Measurements from ENCODE around the gene BLVRA. TPM values are rescaled to one million over a fixed set of nuclear protein-coding genes. Genes with fewer than 3 reads are reported as not detected.
"Not testable (repeated sequence)": the region's sequence is repeated elsewhere in the genome, so short reads cannot be mapped to it uniquely, and the experiment has no call there.

BLVRA gene
- 27.8 and 39.0 TPM in 2 replicates for total RNA-seq (2014; rRNA removed; shearing (Covaris generic))

DNA sequence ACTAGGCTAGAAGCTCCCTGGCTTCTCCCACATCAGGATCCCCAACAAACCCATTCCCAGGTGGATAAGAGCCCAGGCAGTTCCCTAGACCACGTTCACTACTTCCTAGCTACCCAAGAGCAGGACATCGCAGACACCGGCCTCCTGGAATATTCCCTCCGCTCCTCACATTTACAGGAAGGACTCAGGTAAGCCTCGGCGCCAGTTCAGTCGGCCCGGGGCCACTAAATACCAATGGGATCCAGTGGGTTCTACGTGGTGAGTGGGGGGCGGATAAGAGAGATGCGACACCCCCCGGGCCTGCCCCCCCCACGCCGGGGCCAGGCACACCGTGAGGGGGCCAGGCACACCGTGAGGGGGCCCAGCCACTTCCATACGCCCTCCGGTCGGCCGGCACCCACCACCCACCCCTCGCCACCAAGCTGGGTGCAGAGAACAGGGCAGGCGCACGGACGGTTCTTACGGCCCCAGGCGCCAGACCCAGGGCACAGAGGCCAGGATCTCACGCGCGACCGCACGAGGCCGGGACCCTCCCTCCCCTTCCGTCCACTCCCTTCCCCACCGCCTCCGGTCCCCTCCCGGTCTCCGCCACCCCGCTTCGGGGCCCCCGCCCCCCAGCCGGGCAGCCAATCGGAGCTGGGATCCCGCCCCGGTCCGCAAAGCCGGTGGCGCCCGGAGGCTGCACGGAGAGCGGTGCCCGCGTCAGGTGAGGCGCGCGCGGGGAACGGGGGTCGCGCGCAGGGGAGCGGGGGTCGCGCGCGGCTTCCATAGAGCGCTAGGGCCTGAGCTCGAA, at the start of gene BLVRA:
TSS of gene BLVRA (plus strand) at position 652 of the 793 bp plus-strand sequence. CDS start 12,479 bp downstream, outside the sequence.
- DNase-seq (ENCODE audit: low read depth in 1 of 2, low spot score in 2 of 2): peak in 1 of 2 experiments; percentile 50
- no peaks in the 10 kb centered on the region for H3K9me3 ChIP-seq (replicated peaks)

GRCh38 chr7:43711503-43711902, 47.0 kb upstream of the BLVRA start:
- DNase-seq (ENCODE audit: low read depth in 1 of 2, low spot score in 2 of 2): no peak
- no peak overlapping the region for H3K27ac ChIP-seq
- no peaks in the 10 kb centered on the region for H3K27me3 ChIP-seq (replicated peaks)
- no peaks in the 10 kb centered on the region for H3K9me3 ChIP-seq (replicated peaks)
- H3K4me1 ChIP-seq (replicated peaks): no peaks in the 10 kb centered on the region
- no peak overlapping the region for H3K4me3 ChIP-seq
- H3K36me3 ChIP-seq: no peaks in the 10 kb centered on the region

More for the DNA sequence above, at the start of gene BLVRA:
- peak within 1 kb of the TSS; percentile 62 for H3K4me3 ChIP-seq
- H3K36me3 ChIP-seq: no peaks in the 10 kb centered on the region; the same call in 1 of the 2 replicates
- peak within 1 kb of the TSS; percentile 39; the same call in 1 of the 2 replicates for H3K27ac ChIP-seq
- no peaks in the 10 kb centered on the region for H3K27me3 ChIP-seq (replicated peaks)
- H3K4me1 ChIP-seq (replicated peaks): peaks cover 16% of the 10 kb centered on the region

GRCh38 chr7:43715966-43716365, 42.5 kb upstream of the BLVRA start:
- not testable (repeated sequence) for H3K4me1 ChIP-seq (replicated peaks); H3K36me3 ChIP-seq; H3K27me3 ChIP-seq (replicated peaks); H3K9me3 ChIP-seq (replicated peaks); H3K4me3 ChIP-seq; DNase-seq (ENCODE audit: low read depth in 1 of 2, low spot score in 2 of 2); H3K27ac ChIP-seq

GRCh38 chr7:43716598-43716997, 41.9 kb upstream of the BLVRA start:
- Histone ChIP-seq H3K4me1 (replicated peaks) (no peaks in the 10 kb centered on the region), H3K4me3 (no peak overlapping the region), H3K27ac (no peak overlapping the region), H3K36me3 (no peaks in the 10 kb centered on the region), H3K27me3 (replicated peaks) (no peaks in the 10 kb centered on the region), H3K9me3 (replicated peaks) (no peaks in the 10 kb centered on the region)
- DNase-seq (ENCODE audit: low read depth in 1 of 2, low spot score in 2 of 2): no peak

DNA sequence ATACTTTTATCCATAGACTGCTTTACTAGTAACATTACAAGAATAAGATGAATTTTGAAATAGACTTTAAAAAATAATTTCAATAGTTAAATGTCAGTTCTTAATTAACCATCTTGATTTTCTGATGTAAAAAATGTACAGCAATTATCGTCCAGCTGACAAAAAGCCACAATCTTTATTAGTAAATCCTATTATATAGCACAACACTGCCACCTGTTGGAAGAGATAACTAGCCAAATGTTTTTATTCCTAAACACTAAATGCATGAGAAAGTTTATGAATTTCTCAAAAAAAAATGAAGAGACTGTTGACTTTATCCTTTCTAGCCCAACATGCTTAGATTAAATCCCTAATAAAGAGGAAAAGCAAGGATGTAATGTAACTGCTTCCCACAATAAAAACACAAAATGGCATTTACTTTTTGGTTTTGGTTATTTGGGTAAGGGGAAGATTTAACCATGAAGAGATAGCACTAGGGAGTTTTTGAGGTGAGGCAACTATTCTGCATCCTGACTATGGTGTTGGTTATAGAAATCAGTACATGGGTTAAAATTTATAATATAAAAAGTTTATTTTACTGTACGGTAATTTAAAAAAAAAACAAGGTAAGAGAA, 37.2 kb upstream of the BLVRA start:
- Histone ChIP-seq H3K27ac (no peak overlapping the region), H3K27me3 (replicated peaks) (no peaks in the 10 kb centered on the region), H3K4me1 (replicated peaks) (peaks cover 10% of the 10 kb centered on the region), H3K36me3 (no peaks in the 10 kb centered on the region), H3K9me3 (replicated peaks) (no peaks in the 10 kb centered on the region), H3K4me3 (no peak overlapping the region)
- DNase-seq (ENCODE audit: low read depth in 1 of 2, low spot score in 2 of 2): no peak

DNA sequence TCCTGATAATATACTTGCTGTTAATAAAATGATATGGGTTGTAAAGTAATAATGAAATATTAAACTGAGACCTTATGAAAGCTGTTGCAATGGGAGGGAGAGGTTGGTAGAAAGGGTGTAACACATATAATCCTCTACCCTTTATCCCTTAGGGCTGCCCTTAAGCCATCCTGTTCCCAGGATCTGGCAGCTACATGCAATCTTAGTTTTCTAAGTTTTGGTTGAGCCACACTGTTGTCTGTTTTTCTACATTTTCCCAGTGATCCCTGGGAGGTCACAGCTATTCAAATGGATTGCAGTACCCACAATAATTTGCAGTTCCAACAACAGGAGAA, 35.5 kb upstream of the BLVRA start:
- DNase-seq (ENCODE audit: low read depth in 1 of 2, low spot score in 2 of 2): no peak
- no peak overlapping the region for H3K27ac ChIP-seq
- H3K9me3 ChIP-seq (replicated peaks): no peaks in the 10 kb centered on the region
- no peaks in the 10 kb centered on the region; the same call in 1 of the 2 replicates for H3K27me3 ChIP-seq (replicated peaks)
- peaks cover 23% of the 10 kb centered on the region for H3K4me1 ChIP-seq (replicated peaks)
- no peak overlapping the region for H3K4me3 ChIP-seq
- 0 out of 2 replicates have a peak, but pooled peaks cover 5% of the 10 kb centered on the region for H3K36me3 ChIP-seq

DNA sequence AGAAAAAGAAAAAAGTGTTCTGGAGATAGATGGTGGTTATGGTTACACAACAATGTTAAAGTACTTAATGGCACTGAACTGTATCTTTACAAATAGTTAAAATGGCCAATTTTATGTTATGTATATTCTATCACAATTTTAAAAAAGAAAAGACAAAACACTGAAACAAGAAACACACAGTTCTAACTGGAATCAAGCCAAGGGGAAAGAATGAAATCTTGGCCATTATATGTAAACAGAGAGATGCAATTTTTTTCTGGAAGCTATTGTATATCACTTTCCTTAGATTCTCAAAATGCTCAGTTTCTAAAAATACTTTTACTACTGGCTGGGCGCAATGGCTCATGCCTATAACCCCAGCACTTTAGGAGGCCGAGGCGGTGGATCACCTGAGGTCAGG, 33.2 kb upstream of the BLVRA start:
- Histone ChIP-seq H3K27me3 (replicated peaks) (no peaks in the 10 kb centered on the region; the same call in 1 of the 2 replicates), H3K27ac (no peak overlapping the region), H3K36me3 (peaks cover 10% of the 10 kb centered on the region; the same call in 1 of the 2 replicates), H3K9me3 (replicated peaks) (no peaks in the 10 kb centered on the region), H3K4me3 (no peak overlapping the region), H3K4me1 (replicated peaks) (peaks cover 33% of the 10 kb centered on the region)
- no peak for DNase-seq (ENCODE audit: low read depth in 1 of 2, low spot score in 2 of 2)

GRCh38 chr7:43726466-43726865, 32.0 kb upstream of the BLVRA start:
- H3K4me1 ChIP-seq (replicated peaks): peaks cover 35% of the 10 kb centered on the region
- H3K4me3 ChIP-seq: no peak overlapping the region
- H3K27me3 ChIP-seq (replicated peaks): no peaks in the 10 kb centered on the region; the same call in 1 of the 2 replicates
- peak in 1 of 2 experiments; percentile 21 for DNase-seq (ENCODE audit: low read depth in 1 of 2, low spot score in 2 of 2)
- H3K36me3 ChIP-seq: peaks cover 10% of the 10 kb centered on the region; the same call in 1 of the 2 replicates
- H3K27ac ChIP-seq: peak overlapping the region; percentile 18
- no peaks in the 10 kb centered on the region for H3K9me3 ChIP-seq (replicated peaks)

- H3K27me3 ChIP-seq (replicated peaks): no peaks in the 10 kb centered on the region; the same call in 1 of the 2 replicates
- 0 out of 2 replicates have a peak overlapping the region, but pooled peaks have one; percentile 18 for H3K27ac ChIP-seq
- no peak overlapping the region for H3K4me3 ChIP-seq
- peaks cover 10% of the 10 kb centered on the region; the same call in 1 of the 2 replicates for H3K36me3 ChIP-seq
- H3K9me3 ChIP-seq (replicated peaks): no peaks in the 10 kb centered on the region
- H3K4me1 ChIP-seq (replicated peaks): peaks cover 35% of the 10 kb centered on the region
- no peak for DNase-seq (ENCODE audit: low read depth in 1 of 2, low spot score in 2 of 2)
Observed at GRCh38 chr7:43727003-43727402, 31.5 kb upstream of the BLVRA start.

GRCh38 chr7:43727494-43727893, 31.0 kb upstream of the BLVRA start:
- Histone ChIP-seq H3K4me3 (no peak overlapping the region), H3K27ac (no peak overlapping the region), H3K9me3 (replicated peaks) (no peaks in the 10 kb centered on the region), H3K27me3 (replicated peaks) (no peaks in the 10 kb centered on the region; the same call in 1 of the 2 replicates), H3K4me1 (replicated peaks) (peaks cover 35% of the 10 kb centered on the region), H3K36me3 (peaks cover 10% of the 10 kb centered on the region; the same call in 1 of the 2 replicates)
- no peak for DNase-seq (ENCODE audit: low read depth in 1 of 2, low spot score in 2 of 2)

GRCh38 chr7:43729214-43729923, 29.1 kb upstream of the BLVRA start, which contains the start of gene COA1:
TSS of gene COA1 (minus strand) at chr7:43729523. CDS start at chr7:43648614, 80,909 bp downstream.
- Histone ChIP-seq H3K4me1 (replicated peaks) (peaks cover 35% of the 10 kb centered on the region), H3K36me3 (peaks cover 10% of the 10 kb centered on the region; the same call in 1 of the 2 replicates), H3K4me3 (peak within 1 kb of the TSS; percentile 71), H3K27ac (peak within 1 kb of the TSS; percentile 27; the same call in 1 of the 2 replicates), H3K9me3 (replicated peaks) (no peaks in the 10 kb centered on the region), H3K27me3 (replicated peaks) (no peaks in the 10 kb centered on the region; the same call in 1 of the 2 replicates)
- peak; percentile 81 to 90 for DNase-seq (ENCODE audit: low read depth in 1 of 2, low spot score in 2 of 2)

DNA sequence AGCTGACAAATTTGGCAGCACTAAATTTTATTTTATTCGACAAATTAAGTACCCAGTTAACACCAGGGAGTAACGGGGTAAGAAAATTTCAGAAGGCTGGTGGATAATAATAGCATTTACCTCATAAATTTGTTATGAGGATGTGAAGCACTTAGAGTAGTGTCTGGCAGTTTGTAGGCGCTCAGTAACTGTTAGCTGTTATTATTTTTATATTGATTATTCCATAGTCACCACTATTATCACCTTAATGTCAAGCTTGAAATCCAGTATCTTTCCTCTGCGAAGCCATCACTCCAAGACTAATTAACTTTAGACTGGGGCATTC, 28.6 kb upstream of the BLVRA start:
- peak overlapping the region; percentile 71 for H3K4me3 ChIP-seq
- no peaks in the 10 kb centered on the region for H3K9me3 ChIP-seq (replicated peaks)
- no peaks in the 10 kb centered on the region; the same call in 1 of the 2 replicates for H3K27me3 ChIP-seq (replicated peaks)
- H3K4me1 ChIP-seq (replicated peaks): peaks cover 35% of the 10 kb centered on the region
- H3K36me3 ChIP-seq: peaks cover 10% of the 10 kb centered on the region; the same call in 1 of the 2 replicates
- DNase-seq (ENCODE audit: low read depth in 1 of 2, low spot score in 2 of 2): no peak
- H3K27ac ChIP-seq: 0 out of 2 replicates have a peak overlapping the region, but pooled peaks have one; percentile 20

DNA sequence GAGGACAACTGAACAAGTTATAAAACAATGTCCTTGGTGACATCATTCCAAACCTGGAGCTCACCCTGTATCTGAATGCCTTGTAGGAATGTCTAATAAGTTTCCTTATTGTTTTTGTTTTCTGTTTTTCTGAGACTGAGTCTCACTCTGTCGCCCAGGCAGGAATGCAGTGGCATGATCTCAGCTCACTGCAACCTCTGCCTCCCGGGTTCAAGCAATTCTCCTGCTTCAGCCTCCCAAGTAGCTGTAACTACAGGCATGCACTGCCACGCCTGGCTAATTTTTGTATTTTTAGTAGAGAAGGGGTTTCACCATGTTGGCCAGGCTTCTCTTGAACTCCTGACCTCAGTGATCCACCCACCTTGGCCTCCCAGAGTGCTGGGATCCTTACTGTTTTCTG, 27.0 kb upstream of the BLVRA start:
- H3K4me3 ChIP-seq; H3K27me3 ChIP-seq (replicated peaks); DNase-seq (ENCODE audit: low read depth in 1 of 2, low spot score in 2 of 2); H3K36me3 ChIP-seq; H3K9me3 ChIP-seq (replicated peaks); H3K27ac ChIP-seq: not testable (repeated sequence)
- peaks cover 23% of the 10 kb centered on the region for H3K4me1 ChIP-seq (replicated peaks)
